NCI-H146 treated with DMSO at 0.1 percent for 48 hours (cell line): ENCODE data around the gene COL11A2.
A peak's percentile ranks its signal among the peaks of the same experiment; 100 is the strongest.

ENCODE experiments used
- DNase-seq: peaks from one replicate; lab custom pipeline; 2025; ENCODE audit not compliant: unreplicated experiment; lab: John Stamatoyannopoulos, UW

The COL11A2 gene

GRCh38 chr6:33120001-33120400, 72.3 kb downstream of the COL11A2 start:
- no peak for DNase-seq

GRCh38 chr6:33118525-33119123, 73.6 kb downstream of the COL11A2 start:
- DNase-seq: peak; percentile 34

DNA sequence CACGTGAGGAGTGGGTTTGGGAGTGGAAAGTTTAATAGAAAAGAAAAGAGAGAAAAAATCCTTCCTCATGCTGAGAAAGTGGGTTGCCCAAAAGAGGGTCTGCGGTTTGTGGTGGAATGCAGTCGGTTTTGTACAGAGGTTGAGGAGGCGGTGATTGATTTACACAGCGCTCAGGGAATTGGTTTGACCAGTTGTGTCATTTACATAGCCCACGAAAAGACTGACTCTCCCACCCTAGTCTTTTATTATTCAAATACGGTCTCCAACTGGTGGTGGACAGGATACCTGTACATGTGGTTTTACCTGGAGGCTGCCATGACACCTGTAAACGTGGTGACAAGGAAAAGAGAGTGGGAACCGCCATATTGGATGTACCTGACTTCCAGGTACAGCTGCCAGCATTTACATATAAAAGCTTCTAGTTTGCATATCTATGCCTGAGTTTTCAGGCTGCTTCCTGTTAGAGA, 74.4 kb downstream of the COL11A2 start:
- DNase-seq: no peak

DNA sequence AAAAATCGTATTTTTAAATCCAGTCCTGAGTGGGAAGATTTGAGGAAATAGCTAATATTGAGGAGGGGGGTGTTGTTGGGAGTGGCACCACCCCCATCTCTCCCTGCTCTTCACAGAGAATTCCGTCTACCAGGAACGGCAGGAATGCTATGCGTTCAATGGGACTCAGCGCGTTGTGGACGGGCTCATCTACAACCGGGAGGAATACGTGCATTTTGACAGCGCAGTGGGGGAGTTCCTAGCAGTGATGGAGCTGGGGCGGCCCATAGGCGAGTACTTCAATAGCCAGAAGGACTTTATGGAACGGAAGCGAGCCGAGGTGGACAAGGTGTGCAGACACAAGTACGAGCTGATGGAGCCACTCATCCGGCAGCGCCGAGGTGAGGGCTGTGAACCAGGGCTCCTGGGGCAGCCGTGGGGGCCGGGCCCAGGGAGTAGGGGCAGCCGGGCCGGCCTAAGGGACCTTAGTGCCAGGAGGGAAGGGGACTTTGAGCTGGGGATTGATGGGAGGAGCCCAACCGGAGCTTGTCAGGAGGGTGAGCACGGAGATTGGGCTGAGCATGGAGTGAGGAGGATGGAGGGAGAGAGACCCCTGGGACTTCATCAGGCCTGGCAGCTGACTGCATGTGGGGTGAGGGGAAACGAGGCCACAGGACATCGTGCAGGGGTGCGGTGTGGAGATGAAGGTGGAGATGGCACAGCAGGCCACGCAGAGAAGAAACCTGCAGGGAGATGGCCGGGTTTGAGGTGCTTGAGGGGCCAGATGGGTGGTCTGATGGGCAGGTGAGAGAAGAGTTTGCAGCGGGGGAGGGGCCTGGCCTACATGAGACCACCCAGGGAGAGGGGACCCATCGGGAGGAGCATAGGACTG, 75.2 kb downstream of the COL11A2 start:
- no peak for DNase-seq

DNA sequence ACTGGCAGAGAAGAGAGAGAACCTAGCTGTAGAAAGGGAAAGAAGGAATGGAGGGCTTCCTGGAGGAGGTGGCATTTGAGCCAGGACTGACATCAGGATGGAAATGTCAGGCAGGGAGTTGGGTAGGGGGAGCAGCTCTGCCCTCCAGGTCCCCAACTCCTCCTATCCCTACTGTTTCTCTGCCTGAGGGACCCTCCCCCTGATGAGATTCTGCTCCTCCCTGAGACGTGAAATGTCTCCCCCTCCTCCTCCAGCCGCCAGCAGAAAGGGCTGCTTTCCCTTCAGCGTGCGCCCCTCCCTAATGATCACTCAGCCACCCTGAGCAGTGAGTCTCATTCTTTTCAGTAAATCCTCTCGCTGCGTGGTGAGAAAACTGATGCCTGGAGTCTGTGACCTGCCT, 75.8 kb downstream of the COL11A2 start:
- no peak for DNase-seq

- DNase-seq: no peak
These were observed 77.9 kb downstream of the COL11A2 start for GRCh38 chr6:33114406-33114805.

DNA sequence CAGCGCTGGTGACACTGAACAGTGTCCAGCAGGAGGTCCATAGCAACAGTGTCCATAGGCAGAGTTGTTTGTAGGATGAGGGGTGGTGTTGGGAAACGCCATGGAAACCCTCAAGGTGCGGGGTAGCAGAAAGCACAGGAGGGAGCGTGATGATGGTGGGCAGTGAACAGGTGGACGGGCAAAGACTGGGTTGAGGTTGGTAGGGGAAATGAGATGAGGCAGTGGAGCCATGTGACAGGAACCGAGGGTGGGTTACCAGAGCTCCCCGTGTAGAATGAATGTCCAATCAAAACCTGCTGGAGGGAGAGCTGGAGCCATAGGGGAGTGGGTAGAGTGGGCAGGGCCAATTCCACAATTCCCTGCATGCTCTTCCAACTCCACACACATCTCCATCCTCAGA, 78.5 kb downstream of the COL11A2 start:
- DNase-seq: no peak
